ENCODE measurements around the gene SEMA6A. TPM values are rescaled to one million over a fixed set of nuclear protein-coding genes. Genes with fewer than 3 reads are reported as not detected.

The SEMA6A gene
- total and polyA plus RNA-seq, 2 of the 13 experiments (the other 11 are each of a cell fraction or from before 2014, with no cell fraction given) = 5.1 to 6.5 TPM

DNA sequence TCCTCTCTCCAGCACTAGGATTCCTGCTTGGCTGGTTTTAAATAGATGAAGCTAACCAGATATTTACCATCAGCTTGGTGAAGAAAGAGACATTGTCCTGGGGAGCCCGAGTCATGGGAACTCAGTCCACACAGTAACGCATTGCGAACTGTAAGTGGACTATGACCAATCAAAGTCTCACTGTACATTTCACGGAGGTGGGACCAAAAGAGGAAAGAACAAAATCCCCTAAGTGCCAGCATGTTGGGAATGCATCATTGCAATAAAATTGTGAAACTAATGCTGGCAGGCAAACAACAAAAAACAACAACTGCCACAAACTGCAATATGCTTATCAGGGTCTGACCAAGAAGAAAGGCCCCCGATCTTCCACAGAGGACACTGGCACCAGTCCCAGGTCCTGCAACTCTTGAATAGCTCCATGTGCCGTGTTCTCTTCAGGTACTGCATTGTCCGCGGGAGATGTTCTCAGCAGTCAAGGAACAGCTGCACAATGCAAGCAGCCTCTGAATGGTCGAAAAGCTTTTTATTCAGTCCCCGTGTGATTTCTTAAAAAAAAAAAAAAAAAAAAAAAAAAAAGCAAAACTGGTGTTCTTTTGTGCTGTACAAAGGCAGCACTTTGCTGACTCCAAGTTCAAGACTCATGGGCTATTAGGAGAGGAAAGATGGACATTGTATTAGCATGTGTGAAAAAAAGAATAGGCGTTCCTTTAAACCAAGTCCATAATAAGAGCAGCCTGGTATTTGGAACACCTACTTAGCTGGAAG, 38.1 kb downstream of the SEMA6A start:
- peak overlapping the region; percentile 60 for H3K9ac ChIP-seq (ENCODE audit: insufficient read depth, low read depth, low read length)
- intact Hi-C loops (cut with micrococcal nuclease; ENCODE audit: unreplicated experiment) = loop anchor here (1.0 to 5.0 kb wide), 2 partner anchors 36 to 328 kb away; partner anchors contain the start of gene SEMA6A
- H3K9me3 ChIP-seq (ENCODE audit: low read length) = no peaks in the 10 kb centered on the region
- BruUV-seq (replicated peaks) = no TSS peak
- 11% methylated on average over 11 of the region's 11 CpGs for WGBS (ENCODE audit: low lambda C conversion rate)
- peak overlapping the region; percentile 82 for H3K4me2 ChIP-seq (ENCODE audit: low read depth, low read length)
- peaks cover 48% of the 10 kb centered on the region for H3K79me2 ChIP-seq (ENCODE audit: insufficient read depth, low read length)
- CTCF ChIA-PET (ENCODE audit: low intra/inter-chr PET ratio, low total read pairs) = no interaction called here
- H3K4me1 ChIP-seq (ENCODE audit: insufficient read depth, low read length) = peaks cover 67% of the 10 kb centered on the region
- peak overlapping the region; percentile 12 to 61 (median 35); a peak in 4 of 6 replicates for H3K4me3 ChIP-seq (replicated peaks in 1 of 3; ENCODE audit: insufficient read depth in 1 of 3, low read depth in 2 of 3, low read length in 3 of 3)
- ATAC-seq (peak; percentile 77), FAIRE-seq (peak; percentile 51), DNase-seq (ENCODE audit: low spot score) (peak; percentile 94)
- no peak overlapping the region for H2AFZ ChIP-seq (ENCODE audit: low read length)
- POLR2A ChIA-PET = interaction anchor here (0.6 to 2.1 kb wide), 3 partner anchors 8 to 19 kb away, joined by 3 to 12 read pairs (median 7); no protein-coding TSS in a partner anchor
- in situ Hi-C loops (cut with HindIII; ENCODE audit: extremely low pct_ligation_motif_present, low pct_unique_long_range_greater_than_20kb) = no loop called here
- peaks cover 5% of the 10 kb centered on the region for H4K20me1 ChIP-seq (ENCODE audit: insufficient read depth, low read length)
- peak overlapping the region; percentile 71 for H3K27ac ChIP-seq (ENCODE audit: extremely low read length, insufficient read depth, low read length)
- no peaks in the 10 kb centered on the region for H3K27me3 ChIP-seq (ENCODE audit: control insufficient read depth in 1 of 2, insufficient read depth in 2 of 2, low read length in 2 of 2)
- no peaks in the 10 kb centered on the region for H3K36me3 ChIP-seq (replicated peaks in 1 of 2; ENCODE audit: control insufficient read depth in 1 of 2, insufficient read depth in 2 of 2, low read length in 2 of 2)
- TF ChIP-seq, protein P1, sequence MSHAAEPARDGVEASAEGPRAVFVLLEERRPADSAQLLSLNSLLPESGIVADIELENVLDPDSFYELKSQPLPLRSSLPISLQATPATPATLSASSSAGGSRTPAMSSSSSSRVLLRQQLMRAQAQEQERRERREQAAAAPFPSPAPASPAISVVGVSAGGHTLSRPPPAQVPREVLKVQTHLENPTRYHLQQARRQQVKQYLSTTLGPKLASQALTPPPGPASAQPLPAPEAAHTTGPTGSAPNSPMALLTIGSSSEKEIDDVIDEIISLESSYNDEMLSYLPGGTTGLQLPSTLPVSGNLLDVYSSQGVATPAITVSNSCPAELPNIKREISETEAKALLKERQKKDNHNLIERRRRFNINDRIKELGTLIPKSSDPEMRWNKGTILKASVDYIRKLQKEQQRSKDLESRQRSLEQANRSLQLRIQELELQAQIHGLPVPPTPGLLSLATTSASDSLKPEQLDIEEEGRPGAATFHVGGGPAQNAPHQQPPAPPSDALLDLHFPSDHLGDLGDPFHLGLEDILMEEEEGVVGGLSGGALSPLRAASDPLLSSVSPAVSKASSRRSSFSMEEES (CRISPR knock-in tag; IDR thresholded peaks at IDR 0.05) = peak; percentile 84
- TF ChIP-seq FOXO1 (CRISPR knock-in tag; IDR thresholded peaks at IDR 0.05) = peak; percentile 18; the same call in 1 of the 2 replicates
- peak; percentile 84 for TF ChIP-seq FOXP1 (IDR thresholded peaks at IDR 0.05)
- TF ChIP-seq FOXP1 (CRISPR knock-in tag; IDR thresholded peaks at IDR 0.05) = peak; percentile 85
- TF ChIP-seq ZNF205 (CRISPR knock-in tag; IDR thresholded peaks at IDR 0.05) = 0 out of 2 replicates have a peak, but pooled peaks have one; percentile 26
- TF ChIP-seq, protein P2, sequence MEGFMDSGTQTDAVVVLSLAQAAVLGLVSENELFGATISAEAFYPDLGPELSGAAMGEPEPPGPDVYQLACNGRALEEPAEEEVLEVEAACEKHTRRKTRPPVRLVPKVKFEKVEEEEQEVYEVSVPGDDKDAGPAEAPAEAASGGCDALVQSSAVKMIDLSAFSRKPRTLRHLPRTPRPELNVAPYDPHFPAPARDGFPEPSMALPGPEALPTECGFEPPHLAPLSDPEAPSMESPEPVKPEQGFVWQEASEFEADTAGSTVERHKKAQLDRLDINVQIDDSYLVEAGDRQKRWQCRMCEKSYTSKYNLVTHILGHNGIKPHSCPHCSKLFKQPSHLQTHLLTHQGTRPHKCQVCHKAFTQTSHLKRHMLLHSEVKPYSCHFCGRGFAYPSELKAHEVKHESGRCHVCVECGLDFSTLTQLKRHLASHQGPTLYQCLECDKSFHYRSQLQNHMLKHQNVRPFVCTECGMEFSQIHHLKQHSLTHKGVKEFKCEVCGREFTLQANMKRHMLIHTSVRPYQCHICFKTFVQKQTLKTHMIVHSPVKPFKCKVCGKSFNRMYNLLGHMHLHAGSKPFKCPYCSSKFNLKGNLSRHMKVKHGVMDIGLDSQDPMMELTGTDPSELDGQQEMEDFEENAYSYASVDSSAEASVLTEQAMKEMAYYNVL (CRISPR knock-in tag; IDR thresholded peaks at IDR 0.05; ENCODE audit: borderline replicate concordance) = peak; percentile 39; the same call in 1 of the 2 replicates
- TF ChIP-seq MIER3 (CRISPR knock-in tag; IDR thresholded peaks at IDR 0.05; ENCODE audit: borderline replicate concordance) = peak; percentile 30; the same call in 1 of the 2 replicates
- TF ChIP-seq HDAC2 (CRISPR knock-in tag; IDR thresholded peaks at IDR 0.05) = peak; percentile 73; the same call in 1 of the 2 replicates
- TF ChIP-seq ZNF207 (IDR thresholded peaks at IDR 0.05; ENCODE audit: borderline replicate concordance) = no peak
- TF ChIP-seq MIXL1 (CRISPR knock-in tag; IDR thresholded peaks at IDR 0.05) = peak; percentile 66; the same call in 1 of the 2 replicates
- TF ChIP-seq TAF1 (CRISPR knock-in tag; IDR thresholded peaks at IDR 0.05) = peak; percentile 27; the same call in 1 of the 2 replicates
- TF ChIP-seq BCL6 (CRISPR knock-in tag; IDR thresholded peaks at IDR 0.05) = peak; percentile 59
- peak; percentile 72 for TF ChIP-seq FOXA3 (CRISPR knock-in tag; IDR thresholded peaks at IDR 0.05)
- no peak for TF ChIP-seq ZNF10 (CRISPR knock-in tag; IDR thresholded peaks at IDR 0.05; ENCODE audit: borderline replicate concordance, low read depth)
- TF ChIP-seq, protein P3, sequence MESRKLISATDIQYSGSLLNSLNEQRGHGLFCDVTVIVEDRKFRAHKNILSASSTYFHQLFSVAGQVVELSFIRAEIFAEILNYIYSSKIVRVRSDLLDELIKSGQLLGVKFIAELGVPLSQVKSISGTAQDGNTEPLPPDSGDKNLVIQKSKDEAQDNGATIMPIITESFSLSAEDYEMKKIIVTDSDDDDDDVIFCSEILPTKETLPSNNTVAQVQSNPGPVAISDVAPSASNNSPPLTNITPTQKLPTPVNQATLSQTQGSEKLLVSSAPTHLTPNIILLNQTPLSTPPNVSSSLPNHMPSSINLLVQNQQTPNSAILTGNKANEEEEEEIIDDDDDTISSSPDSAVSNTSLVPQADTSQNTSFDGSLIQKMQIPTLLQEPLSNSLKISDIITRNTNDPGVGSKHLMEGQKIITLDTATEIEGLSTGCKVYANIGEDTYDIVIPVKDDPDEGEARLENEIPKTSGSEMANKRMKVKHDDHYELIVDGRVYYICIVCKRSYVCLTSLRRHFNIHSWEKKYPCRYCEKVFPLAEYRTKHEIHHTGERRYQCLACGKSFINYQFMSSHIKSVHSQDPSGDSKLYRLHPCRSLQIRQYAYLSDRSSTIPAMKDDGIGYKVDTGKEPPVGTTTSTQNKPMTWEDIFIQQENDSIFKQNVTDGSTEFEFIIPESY (CRISPR knock-in tag; IDR thresholded peaks at IDR 0.05) = peak; percentile 29
- TF ChIP-seq ZNF331 (CRISPR knock-in tag; IDR thresholded peaks at IDR 0.05) = peak; percentile 55; the same call in 1 of the 2 replicates
- peak; percentile 78 for TF ChIP-seq TBX2 (CRISPR knock-in tag; IDR thresholded peaks at IDR 0.05; ENCODE audit: borderline replicate concordance)
- TF ChIP-seq SMAD3 (CRISPR knock-in tag; IDR thresholded peaks at IDR 0.05) = peak; percentile 32; the same call in 1 of the 2 replicates
- peak; percentile 61; the same call in 1 of the 2 replicates for TF ChIP-seq PITX1 (CRISPR knock-in tag; IDR thresholded peaks at IDR 0.05)
- 0 out of 2 replicates have a peak, but pooled peaks have one; percentile 58 for TF ChIP-seq PHF21A (CRISPR knock-in tag; IDR thresholded peaks at IDR 0.05)

Measured in HepG2 (cell line).